HAP-1 (cell line): ENCODE measurements around the gene RRM2.
"Not testable (repeated sequence)": the region's sequence is repeated elsewhere in the genome, so short reads cannot be mapped to it uniquely, and the experiment has no call there.

Source experiments
- DNase-seq, 2 experiments: peaks; one replicate each; pipeline ENCODE4 v3.0.0-alpha.2; 2016 to 2020; ENCODE audit warnings: low spot score in 2 of 2
- H3K27me3 ChIP-seq: fragments of 250-450 bp; sonication (Bioruptor Pico); 2 replicates; pipeline ENCODE4 v1.5.1; 2020; ENCODE audit warnings: low read depth, mild to moderate bottlenecking, moderate library complexity
- H3K36me3 ChIP-seq: fragments of 250-450 bp; sonication (Bioruptor Pico); replicated peaks from 2 replicates; pipeline ENCODE4 v1.5.1; 2020; ENCODE audit warnings: mild to moderate bottlenecking
- H3K4me1 ChIP-seq: fragments of 250-450 bp; sonication (Bioruptor Pico); 2 replicates; pipeline ENCODE4 v1.5.1; 2020; ENCODE audit warnings: mild to moderate bottlenecking
- H3K4me3 ChIP-seq: fragments of 250-450 bp; sonication (Bioruptor Pico); 2 replicates; pipeline ENCODE4 v1.5.1; 2020; ENCODE audit warnings: mild to moderate bottlenecking, moderate library complexity
- H3K9me3 ChIP-seq: fragments of 250-450 bp; sonication (Bioruptor Pico); 2 replicates; pipeline ENCODE4 v1.5.1; 2020; ENCODE audit warnings: mild to moderate bottlenecking, moderate library complexity
- in situ Hi-C: fragments of 300-500 bp; cut with MboI; formaldehyde crosslinking; loops from 3 replicates; pipeline ENCODE4 v1.14.3; 2020; ENCODE audit warnings: low sequenced_read_pairs, inconsistent platforms, mixed read lengths

RRM2 gene

GRCh38 chr2:10097352-10098148 lies 25.0 kb upstream of the RRM2 start:
- Histone ChIP-seq H3K4me1 (peaks cover 8% of the 10 kb centered on the region), H3K4me3 (no peak overlapping the region), H3K27me3 (no peaks in the 10 kb centered on the region), H3K9me3 (no peaks in the 10 kb centered on the region), H3K36me3 (no peaks in the 10 kb centered on the region)
- in situ Hi-C loops: no loop called here
- peak; percentile 78 to 82 for DNase-seq

- in situ Hi-C loops: no loop called here
- no peak overlapping the region for H3K4me3 ChIP-seq
- H3K4me1 ChIP-seq: peaks cover 8% of the 10 kb centered on the region
- H3K36me3 ChIP-seq: no peaks in the 10 kb centered on the region; the same call in none of the 2 replicates
- H3K9me3 ChIP-seq: no peaks in the 10 kb centered on the region; the same call in 1 of the 2 replicates
- no peak for DNase-seq
- no peaks in the 10 kb centered on the region for H3K27me3 ChIP-seq
These were observed 21.0 kb upstream of the RRM2 start for GRCh38 chr2:10101491-10101890.

GRCh38 chr2:10103179-10103578 lies 19.4 kb upstream of the RRM2 start:
- DNase-seq: no peak
- Histone ChIP-seq H3K4me1 (no peaks in the 10 kb centered on the region), H3K36me3 (no peaks in the 10 kb centered on the region; the same call in none of the 2 replicates), H3K9me3 (no peaks in the 10 kb centered on the region; the same call in 1 of the 2 replicates), H3K27me3 (no peaks in the 10 kb centered on the region), H3K4me3 (no peak overlapping the region)
- in situ Hi-C loops: no loop called here

GRCh38 chr2:10104906-10105305 lies 17.6 kb upstream of the RRM2 start:
- peaks cover 11% of the 10 kb centered on the region for H3K4me1 ChIP-seq
- in situ Hi-C loops, H3K9me3 ChIP-seq, H3K27me3 ChIP-seq, H3K36me3 ChIP-seq, H3K4me3 ChIP-seq, DNase-seq: not testable (repeated sequence)

- peaks cover 14% of the 10 kb centered on the region for H3K4me1 ChIP-seq
- peak; percentile 52 to 74 for DNase-seq
- no peak overlapping the region for H3K4me3 ChIP-seq
- in situ Hi-C loops: no loop called here
- H3K36me3 ChIP-seq: no peaks in the 10 kb centered on the region; the same call in none of the 2 replicates
- H3K27me3 ChIP-seq: no peaks in the 10 kb centered on the region
- H3K9me3 ChIP-seq: no peaks in the 10 kb centered on the region; the same call in 1 of the 2 replicates
These were observed 13.2 kb upstream of the RRM2 start for GRCh38 chr2:10109311-10109710.

- Histone ChIP-seq H3K4me3 (no peak overlapping the region), H3K36me3 (peaks cover 8% of the 10 kb centered on the region), H3K27me3 (no peaks in the 10 kb centered on the region), H3K9me3 (no peaks in the 10 kb centered on the region), H3K4me1 (peaks cover 10% of the 10 kb centered on the region)
- no peak for DNase-seq
- in situ Hi-C loops: no loop called here
These were observed 3.6 kb upstream of the RRM2 start for GRCh38 chr2:10119027-10119325.

GRCh38 chr2:10119601-10120157 lies 2.9 kb upstream of the RRM2 start:
- peak overlapping the region; percentile 98 for H3K4me3 ChIP-seq

GRCh38 chr2:10120158-10120876 lies 2.2 kb upstream of the RRM2 start:
- no peaks in the 10 kb centered on the region for H3K27me3 ChIP-seq
- peaks cover 18% of the 10 kb centered on the region for H3K4me1 ChIP-seq
- no peaks in the 10 kb centered on the region for H3K9me3 ChIP-seq
- DNase-seq: peak; percentile 94 to 99
- peak overlapping the region; percentile 98 for H3K4me3 ChIP-seq
- in situ Hi-C loops: no loop called here
- peaks cover 21% of the 10 kb centered on the region for H3K36me3 ChIP-seq

More at GRCh38 chr2:10119601-10120157, 2.9 kb upstream of the RRM2 start:
- in situ Hi-C loops: no loop called here
- no peaks in the 10 kb centered on the region for H3K27me3 ChIP-seq
- peaks cover 11% of the 10 kb centered on the region for H3K4me1 ChIP-seq
- no peak for DNase-seq
- no peaks in the 10 kb centered on the region for H3K9me3 ChIP-seq
- H3K36me3 ChIP-seq: peaks cover 15% of the 10 kb centered on the region

- in situ Hi-C loops: no loop called here
- peak in 1 of 2 experiments; percentile 44 for DNase-seq
- H3K36me3 ChIP-seq: peaks cover 27% of the 10 kb centered on the region
- H3K4me3 ChIP-seq: peak overlapping the region; percentile 98
- H3K9me3 ChIP-seq: no peaks in the 10 kb centered on the region
- H3K27me3 ChIP-seq: no peaks in the 10 kb centered on the region
- H3K4me1 ChIP-seq: peaks cover 23% of the 10 kb centered on the region
These were observed 1.5 kb upstream of the RRM2 start for GRCh38 chr2:10120877-10121574.

GRCh38 chr2:10123281-10123680 lies 742 bp downstream of the RRM2 start:
- peaks cover 29% of the 10 kb centered on the region for H3K4me1 ChIP-seq
- in situ Hi-C loops: no loop called here
- no peak for DNase-seq
- H3K4me3 ChIP-seq: peak overlapping the region; percentile 98
- peaks cover 50% of the 10 kb centered on the region for H3K36me3 ChIP-seq
- no peaks in the 10 kb centered on the region for H3K27me3 ChIP-seq
- H3K9me3 ChIP-seq: no peaks in the 10 kb centered on the region

- H3K4me3 ChIP-seq: peak overlapping the region; percentile 98
- H3K27me3 ChIP-seq: no peaks in the 10 kb centered on the region
- peak; percentile 71 to 78 for DNase-seq
- in situ Hi-C loops: loop anchor here (5.0 kb wide), 1 partner anchor 313 kb away; no protein-coding TSS in a partner anchor
- peaks cover 30% of the 10 kb centered on the region for H3K4me1 ChIP-seq
- peaks cover 63% of the 10 kb centered on the region for H3K36me3 ChIP-seq
- H3K9me3 ChIP-seq: no peaks in the 10 kb centered on the region
These were observed 2.1 kb downstream of the RRM2 start for GRCh38 chr2:10124538-10125045.

- Histone ChIP-seq H3K9me3 (no peaks in the 10 kb centered on the region), H3K27me3 (no peaks in the 10 kb centered on the region), H3K4me3 (no peak overlapping the region), H3K4me1 (peaks cover 32% of the 10 kb centered on the region), H3K36me3 (peaks cover 76% of the 10 kb centered on the region)
- DNase-seq: no peak
- in situ Hi-C loops: loop anchor here (5.0 kb wide), 1 partner anchor 311 kb away; no protein-coding TSS in a partner anchor
These were observed 3.5 kb downstream of the RRM2 start for GRCh38 chr2:10125842-10126631.

- Histone ChIP-seq H3K36me3 (peaks cover 82% of the 10 kb centered on the region), H3K9me3 (no peaks in the 10 kb centered on the region), H3K27me3 (no peaks in the 10 kb centered on the region), H3K4me1 (peaks cover 33% of the 10 kb centered on the region), H3K4me3 (no peak overlapping the region)
- DNase-seq: no peak
- in situ Hi-C loops: loop anchor here (5.0 kb wide), 1 partner anchor 311 kb away; no protein-coding TSS in a partner anchor
These were observed 4.1 kb downstream of the RRM2 start for GRCh38 chr2:10126632-10127026.
